ENCODE data around the gene CEP57. TPM values are rescaled to one million over a fixed set of nuclear protein-coding genes. Genes with fewer than 3 reads are reported as not detected.

The CEP57 gene
- total and polyA plus RNA-seq, 2 of the 13 experiments (the other 11 are each of a cell fraction or from before 2014, with no cell fraction given), result 34.3 to 59.4 TPM

DNA sequence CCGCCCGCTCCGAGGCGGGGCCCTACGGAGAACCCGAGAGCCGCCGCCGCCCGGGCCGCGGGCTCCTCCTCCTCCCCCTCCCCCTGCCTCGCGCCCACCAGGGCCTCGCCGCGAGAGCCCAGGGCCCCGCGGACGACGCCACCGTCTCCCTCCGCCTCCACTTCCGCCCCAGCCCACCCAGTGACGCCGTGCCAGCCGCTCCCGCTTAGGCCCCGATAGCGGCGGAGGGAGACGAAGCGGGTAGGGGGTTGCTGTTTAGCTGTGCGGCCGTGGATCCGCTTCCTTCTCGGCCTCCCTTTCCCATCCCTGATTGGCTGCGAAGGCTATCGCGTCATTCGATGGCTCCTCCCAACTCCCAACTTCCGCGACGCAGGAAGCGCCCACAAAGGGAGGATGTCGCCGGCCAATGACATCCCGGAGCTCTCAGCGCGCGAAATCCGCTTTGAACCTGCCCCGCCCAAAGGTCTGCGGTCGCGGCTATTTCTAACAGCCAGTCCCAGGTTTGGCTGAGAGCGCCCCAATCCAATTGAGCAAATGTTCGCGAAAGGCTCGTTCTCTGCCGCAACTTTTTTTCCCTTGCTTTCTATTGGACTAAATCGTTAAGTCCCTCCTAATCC is 684 bp upstream of the CEP57 start, which contains the start of gene FAM76B (continued):
- TF ChIP-seq, protein P1, sequence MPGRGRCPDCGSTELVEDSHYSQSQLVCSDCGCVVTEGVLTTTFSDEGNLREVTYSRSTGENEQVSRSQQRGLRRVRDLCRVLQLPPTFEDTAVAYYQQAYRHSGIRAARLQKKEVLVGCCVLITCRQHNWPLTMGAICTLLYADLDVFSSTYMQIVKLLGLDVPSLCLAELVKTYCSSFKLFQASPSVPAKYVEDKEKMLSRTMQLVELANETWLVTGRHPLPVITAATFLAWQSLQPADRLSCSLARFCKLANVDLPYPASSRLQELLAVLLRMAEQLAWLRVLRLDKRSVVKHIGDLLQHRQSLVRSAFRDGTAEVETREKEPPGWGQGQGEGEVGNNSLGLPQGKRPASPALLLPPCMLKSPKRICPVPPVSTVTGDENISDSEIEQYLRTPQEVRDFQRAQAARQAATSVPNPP (CRISPR knock-in tag; IDR thresholded peaks at IDR 0.05), result peak; percentile 76; the same call in 1 of the 2 replicates
- no peak for TF ChIP-seq SP140L (CRISPR knock-in tag; IDR thresholded peaks at IDR 0.05; ENCODE audit: borderline replicate concordance)
- no peak for TF ChIP-seq NBN (conservative IDR thresholded peaks at IDR 0.05)
- TF ChIP-seq EED (CRISPR knock-in tag; IDR thresholded peaks at IDR 0.05), result no peak
- no peak for TF ChIP-seq ZNF782 (CRISPR knock-in tag; IDR thresholded peaks at IDR 0.05; ENCODE audit: borderline replicate concordance)
- no peak for TF ChIP-seq NFIC (IDR thresholded peaks at IDR 0.05; ENCODE audit: low read length)
- peak; percentile 87 for TF ChIP-seq ZSCAN29 (CRISPR knock-in tag; conservative IDR thresholded peaks at IDR 0.05)
- TF ChIP-seq STAT5B (CRISPR knock-in tag; IDR thresholded peaks at IDR 0.05), result 0 out of 2 replicates have a peak, but pooled peaks have one; percentile 91
- peak; percentile 31; the same call in 1 of the 2 replicates for TF ChIP-seq ZSCAN31 (CRISPR knock-in tag; IDR thresholded peaks at IDR 0.05; ENCODE audit: low read depth)
- no peak for TF ChIP-seq HOXA5 (CRISPR knock-in tag; IDR thresholded peaks at IDR 0.05)
- TF ChIP-seq IRF2 (CRISPR knock-in tag; IDR thresholded peaks at IDR 0.05), result peak; percentile 89
- TF ChIP-seq NCOA1 (CRISPR knock-in tag; IDR thresholded peaks at IDR 0.05), result no peak
- TF ChIP-seq TGIF2 (CRISPR knock-in tag; IDR thresholded peaks at IDR 0.05), result peak; percentile 88
- TF ChIP-seq, protein P2, sequence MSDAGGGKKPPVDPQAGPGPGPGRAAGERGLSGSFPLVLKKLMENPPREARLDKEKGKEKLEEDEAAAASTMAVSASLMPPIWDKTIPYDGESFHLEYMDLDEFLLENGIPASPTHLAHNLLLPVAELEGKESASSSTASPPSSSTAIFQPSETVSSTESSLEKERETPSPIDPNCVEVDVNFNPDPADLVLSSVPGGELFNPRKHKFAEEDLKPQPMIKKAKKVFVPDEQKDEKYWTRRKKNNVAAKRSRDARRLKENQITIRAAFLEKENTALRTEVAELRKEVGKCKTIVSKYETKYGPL (CRISPR knock-in tag; IDR thresholded peaks at IDR 0.05), result no peak
- TF ChIP-seq CBX5 (CRISPR knock-in tag; IDR thresholded peaks at IDR 0.05; ENCODE audit: borderline replicate concordance), result peak; percentile 85; the same call in 1 of the 2 replicates
- no peak for TF ChIP-seq ZNF530 (CRISPR knock-in tag; IDR thresholded peaks at IDR 0.05; ENCODE audit: low read depth)
- no peak for TF ChIP-seq ZNF207 (IDR thresholded peaks at IDR 0.05; ENCODE audit: borderline replicate concordance)
- no peak for TF ChIP-seq MTF1 (CRISPR knock-in tag; IDR thresholded peaks at IDR 0.05)
- TF ChIP-seq, protein P3, sequence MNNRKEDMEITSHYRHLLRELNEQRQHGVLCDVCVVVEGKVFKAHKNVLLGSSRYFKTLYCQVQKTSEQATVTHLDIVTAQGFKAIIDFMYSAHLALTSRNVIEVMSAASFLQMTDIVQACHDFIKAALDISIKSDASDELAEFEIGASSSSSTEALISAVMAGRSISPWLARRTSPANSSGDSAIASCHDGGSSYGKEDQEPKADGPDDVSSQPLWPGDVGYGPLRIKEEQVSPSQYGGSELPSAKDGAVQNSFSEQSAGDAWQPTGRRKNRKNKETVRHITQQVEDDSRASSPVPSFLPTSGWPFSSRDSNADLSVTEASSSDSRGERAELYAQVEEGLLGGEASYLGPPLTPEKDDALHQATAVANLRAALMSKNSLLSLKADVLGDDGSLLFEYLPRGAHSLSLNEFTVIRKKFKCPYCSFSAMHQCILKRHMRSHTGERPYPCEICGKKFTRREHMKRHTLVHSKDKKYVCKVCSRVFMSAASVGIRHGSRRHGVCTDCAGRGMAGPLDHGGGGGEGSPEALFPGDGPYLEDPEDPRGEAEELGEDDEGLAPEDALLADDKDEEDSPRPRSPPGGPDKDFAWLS (CRISPR knock-in tag; IDR thresholded peaks at IDR 0.05; ENCODE audit: borderline replicate concordance), result no peak
- no peak for TF ChIP-seq TCF7L2 (IDR thresholded peaks at IDR 0.05; ENCODE audit: low read depth, low read length)
- TF ChIP-seq LCORL (IDR thresholded peaks at IDR 0.05), result no peak
- TF ChIP-seq LCORL (CRISPR knock-in tag; IDR thresholded peaks at IDR 0.05), result peak; percentile 37; the same call in 1 of the 2 replicates
- TF ChIP-seq HOXA7 (CRISPR knock-in tag; IDR thresholded peaks at IDR 0.05), result no peak
- peak; percentile 86 for TF ChIP-seq ASH2L (IDR thresholded peaks at IDR 0.05; ENCODE audit: insufficient read length, low read depth, low read length)
- TF ChIP-seq, protein P4, sequence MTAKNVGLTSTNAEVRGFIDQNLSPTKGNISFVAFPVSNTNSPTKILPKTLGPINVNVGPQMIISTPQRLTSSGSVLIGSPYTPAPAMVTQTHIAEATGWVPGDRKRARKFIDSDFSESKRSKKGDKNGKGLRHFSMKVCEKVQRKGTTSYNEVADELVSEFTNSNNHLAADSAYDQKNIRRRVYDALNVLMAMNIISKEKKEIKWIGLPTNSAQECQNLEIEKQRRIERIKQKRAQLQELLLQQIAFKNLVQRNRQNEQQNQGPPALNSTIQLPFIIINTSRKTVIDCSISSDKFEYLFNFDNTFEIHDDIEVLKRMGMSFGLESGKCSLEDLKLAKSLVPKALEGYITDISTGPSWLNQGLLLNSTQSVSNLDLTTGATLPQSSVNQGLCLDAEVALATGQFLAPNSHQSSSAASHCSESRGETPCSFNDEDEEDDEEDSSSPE (CRISPR knock-in tag; IDR thresholded peaks at IDR 0.05), result peak; percentile 99
- TF ChIP-seq THYN1 (CRISPR knock-in tag; IDR thresholded peaks at IDR 0.05; ENCODE audit: borderline replicate concordance, low read depth), result no peak
- peak; percentile 46; the same call in 1 of the 2 replicates for TF ChIP-seq ZNF556 (CRISPR knock-in tag; IDR thresholded peaks at IDR 0.05; ENCODE audit: borderline replicate concordance)
- peak; percentile 77 for TF ChIP-seq ISL2 (CRISPR knock-in tag; IDR thresholded peaks at IDR 0.05)
- peak; percentile 97 for TF ChIP-seq MTA1 (CRISPR knock-in tag; IDR thresholded peaks at IDR 0.05; ENCODE audit: borderline replicate concordance)
